Trophoblast cell (in vitro differentiated cells and primary cell): Measurements from ENCODE around the gene NEAT1.
"Not testable (repeated sequence)": the region's sequence is repeated elsewhere in the genome, so short reads cannot be mapped to it uniquely, and the experiment has no call there.

Experiments used
- DNase-seq, 2 donors: peaks; one replicate each; pipeline ENCODE4 v3.0.0-alpha.2; 2016
- H2AFZ ChIP-seq: 2 replicates; pipeline ENCODE4 v1.6.1; 2013; ENCODE audit warnings: low read length, moderate library complexity, mild to moderate bottlenecking; ENCODE audit not compliant: insufficient read depth, poor library complexity
- H2AK5ac ChIP-seq: 2 replicates; pipeline ENCODE4 v1.6.1; 2013; ENCODE audit warnings: mild to moderate bottlenecking, low read length
- H2BK120ac ChIP-seq: 2 replicates; pipeline ENCODE4 v1.6.1; 2013; ENCODE audit warnings: low read length, mild to moderate bottlenecking, moderate library complexity; ENCODE audit not compliant: insufficient read depth, poor library complexity
- H2BK12ac ChIP-seq: 2 replicates; pipeline ENCODE4 v1.6.1; 2013; ENCODE audit warnings: mild to moderate bottlenecking, low read length, moderate library complexity
- H2BK5ac ChIP-seq: 2 replicates; pipeline ENCODE4 v1.6.1; 2013; ENCODE audit warnings: low read length, low read depth, moderate library complexity, mild to moderate bottlenecking; ENCODE audit not compliant: poor library complexity
- H3K14ac ChIP-seq: 2 replicates; pipeline ENCODE4 v1.6.1; 2013; ENCODE audit warnings: mild to moderate bottlenecking, low read length
- H3K18ac ChIP-seq: 2 replicates; pipeline ENCODE4 v1.6.1; 2013; ENCODE audit warnings: mild to moderate bottlenecking, low read length
- H3K23ac ChIP-seq: 2 replicates; pipeline ENCODE4 v1.6.1; 2013; ENCODE audit warnings: low read length
- H3K27ac ChIP-seq: 2 replicates; pipeline ENCODE4 v1.5.1; 2013; ENCODE audit warnings: low read depth, mild to moderate bottlenecking, inconsistent platforms, low read length, moderate library complexity
- H3K27me3 ChIP-seq: 2 replicates; pipeline ENCODE4 v1.6.1; 2013; ENCODE audit warnings: inconsistent platforms, mild to moderate bottlenecking, low read length, moderate library complexity; ENCODE audit not compliant: insufficient read depth
- H3K36me3 ChIP-seq, 2 experiments: 1 replicate in 1 of 2; 2 replicates in 1 of 2; pipeline ENCODE4 v1.6.1; 2013; ENCODE audit warnings: low read length in 2 of 2, mild to moderate bottlenecking in 2 of 2, moderate library complexity in 1 of 2; ENCODE audit not compliant: insufficient read depth in 2 of 2, control insufficient read depth in 1 of 2
- H3K4ac ChIP-seq: 2 replicates; pipeline ENCODE4 v1.6.1; 2013; ENCODE audit warnings: low read depth, mild to moderate bottlenecking, low read length, moderate library complexity
- H3K4me1 ChIP-seq, 2 experiments: 1 replicate in 1 of 2; 2 replicates in 1 of 2; pipeline ENCODE4 v1.6.1; 2013; ENCODE audit warnings: low read length in 2 of 2, mild to moderate bottlenecking in 2 of 2, moderate library complexity in 1 of 2; ENCODE audit not compliant: insufficient read depth in 2 of 2, control insufficient read depth in 1 of 2
- H3K4me2 ChIP-seq: 2 replicates; pipeline ENCODE4 v1.6.1; 2013; ENCODE audit warnings: inconsistent platforms, mild to moderate bottlenecking, low read length, moderate library complexity
- H3K4me3 ChIP-seq: 2 replicates; pipeline ENCODE4 v1.5.1; 2013; ENCODE audit warnings: mild to moderate bottlenecking, low read depth, low read length, inconsistent platforms
- H3K79me1 ChIP-seq: one replicate; pipeline ENCODE4 v1.6.1; 2013; ENCODE audit warnings: low read length
- H3K79me2 ChIP-seq: 2 replicates; pipeline ENCODE4 v1.6.1; 2013; ENCODE audit warnings: low read length, mild to moderate bottlenecking; ENCODE audit not compliant: control insufficient read depth, insufficient read depth, poor library complexity
- H3K9ac ChIP-seq: 2 replicates; pipeline ENCODE4 v1.6.1; 2013; ENCODE audit warnings: mild to moderate bottlenecking, low read length
- H3K9me3 ChIP-seq: 2 replicates; pipeline ENCODE4 v1.6.1; 2013; ENCODE audit warnings: low read depth, mild to moderate bottlenecking, control low read depth, inconsistent platforms, low read length; ENCODE audit not compliant: insufficient read depth
- H4K12ac ChIP-seq: 2 replicates; pipeline ENCODE4 v1.6.1; 2013; ENCODE audit warnings: low read depth, mild to moderate bottlenecking, low read length, moderate library complexity
- H4K8ac ChIP-seq: 2 replicates; pipeline ENCODE4 v1.6.1; 2013; ENCODE audit warnings: low read depth, mild to moderate bottlenecking, low read length, moderate library complexity
- H4K91ac ChIP-seq: one replicate; pipeline ENCODE4 v1.6.1; 2013; ENCODE audit warnings: low read depth, mild to moderate bottlenecking, low read length, moderate library complexity
- WGBS: extraction: QIAGEN DNeasy Blood & Tissue Kit; methylation state at CpG from one replicate; pipeline ENCODE4 v1.1.7; 2013; ENCODE audit warnings: missing lambda C conversion rate; ENCODE audit not compliant: insufficient read length, insufficient coverage; ENCODE audit errors: extremely low coverage; 5-methylcytosine and 5-hydroxymethylcytosine counted together

The NEAT1 gene

GRCh38 chr11:65448418-65449105, 26.0 kb downstream of the NEAT1 start:
- Histone ChIP-seq H2AK5ac (no peak overlapping the region), H2AFZ (no peak overlapping the region), H2BK12ac (no peak overlapping the region), H2BK120ac (no peak overlapping the region), H3K9me3 (peaks cover 4% of the 10 kb centered on the region), H3K9ac (no peak overlapping the region), H3K36me3 (peaks cover 14 to 24% of the 10 kb centered on the region in 2 experiments), H3K27ac (no peak overlapping the region), H4K8ac (no peak overlapping the region), H3K4me3 (no peak overlapping the region), H3K79me2 (no peaks in the 10 kb centered on the region), H3K4me1 (peaks cover 8 to 18% of the 10 kb centered on the region in 2 experiments), H4K12ac (no peak overlapping the region), H4K91ac (no peak overlapping the region), H3K4me2 (no peak overlapping the region), H3K18ac (no peak overlapping the region), H2BK5ac (no peak overlapping the region), H3K4ac (no peak overlapping the region), H3K27me3 (no peaks in the 10 kb centered on the region), H3K14ac (no peak overlapping the region), H3K23ac (no peak overlapping the region), H3K79me1 (peaks cover 8% of the 10 kb centered on the region)
- WGBS = no CpG with 5 or more reads among the region's 3 CpGs
- DNase-seq = peak; percentile 68 to 76

GRCh38 chr11:65451301-65451700, 28.7 kb downstream of the NEAT1 start:
- H3K36me3 ChIP-seq, H3K4me1 ChIP-seq, H4K8ac ChIP-seq, H2BK120ac ChIP-seq, H3K4me3 ChIP-seq, H3K9me3 ChIP-seq, H2AFZ ChIP-seq, H2BK5ac ChIP-seq, H4K91ac ChIP-seq, H4K12ac ChIP-seq, H2AK5ac ChIP-seq, H3K23ac ChIP-seq, H3K18ac ChIP-seq, H3K27me3 ChIP-seq, H3K79me2 ChIP-seq, H3K9ac ChIP-seq, H2BK12ac ChIP-seq, H3K14ac ChIP-seq, H3K27ac ChIP-seq, DNase-seq, H3K79me1 ChIP-seq, H3K4ac ChIP-seq, H3K4me2 ChIP-seq: not testable (repeated sequence)
- WGBS = no CpG with 5 or more reads among the region's 30 CpGs

- DNase-seq, H4K8ac ChIP-seq, H3K4me2 ChIP-seq, H4K12ac ChIP-seq, H3K27ac ChIP-seq, H2AFZ ChIP-seq, H3K36me3 ChIP-seq, H3K4me3 ChIP-seq, H3K79me1 ChIP-seq, H2BK120ac ChIP-seq, H3K27me3 ChIP-seq, H3K4me1 ChIP-seq, H3K14ac ChIP-seq, H3K79me2 ChIP-seq, H3K18ac ChIP-seq, H2BK5ac ChIP-seq, H2BK12ac ChIP-seq, H3K23ac ChIP-seq, H4K91ac ChIP-seq, H2AK5ac ChIP-seq, H3K9me3 ChIP-seq, H3K4ac ChIP-seq, H3K9ac ChIP-seq: not testable (repeated sequence)
- no CpG with 5 or more reads among the region's 3 CpGs for WGBS
Measured at GRCh38 chr11:65452259-65452658, 29.7 kb downstream of the NEAT1 start.

GRCh38 chr11:65452806-65453490, 30.4 kb downstream of the NEAT1 start:
- H2AK5ac ChIP-seq = no peak overlapping the region
- no peaks in the 10 kb centered on the region for H3K27me3 ChIP-seq
- WGBS = no CpG with 5 or more reads among the region's 8 CpGs
- no peak overlapping the region for H4K12ac ChIP-seq
- H3K4me2 ChIP-seq = no peak overlapping the region
- H2BK120ac ChIP-seq = no peak overlapping the region
- peaks cover 0 to 3% of the 10 kb centered on the region in 2 experiments for H3K4me1 ChIP-seq
- peaks cover 4% of the 10 kb centered on the region for H3K9me3 ChIP-seq
- no peak overlapping the region for H3K4me3 ChIP-seq
- H3K23ac ChIP-seq = no peak overlapping the region
- peak overlapping the region; percentile 22 for H4K91ac ChIP-seq
- peaks cover 3% of the 10 kb centered on the region for H3K79me2 ChIP-seq
- peaks cover 7% of the 10 kb centered on the region for H3K79me1 ChIP-seq
- H3K14ac ChIP-seq = no peak overlapping the region
- H3K36me3 ChIP-seq = no peaks in the 10 kb centered on the region
- no peak overlapping the region for H3K9ac ChIP-seq
- H2BK12ac ChIP-seq = peak overlapping the region; percentile 53
- no peak overlapping the region for H2BK5ac ChIP-seq
- no peak overlapping the region for H3K27ac ChIP-seq
- H3K18ac ChIP-seq = no peak overlapping the region
- H4K8ac ChIP-seq = no peak overlapping the region
- H3K4ac ChIP-seq = no peak overlapping the region
- H2AFZ ChIP-seq = no peak overlapping the region
- peak in 1 of 2 donors; percentile 73 for DNase-seq
